H54 (cell line): ENCODE results near the gene RHCG.

Source experiments
- DNase-seq: peaks from one replicate; pipeline ENCODE4 v3.0.0; 2011; ENCODE audit warnings: low spot score, mixed read lengths; ENCODE audit not compliant: insufficient read length
- FAIRE-seq: peaks from 3 replicates; lab custom pipeline; 2011; peaks lifted over from hg19 to GRCh38; lab: Jason Lieb, UNC
- POLR2A ChIP-seq: IDR thresholded peaks from 2 replicates; pipeline ENCODE4 v1.6.1; 2011; ENCODE audit warnings: low read depth, mild to moderate bottlenecking, low read length

RHCG gene

DNA sequence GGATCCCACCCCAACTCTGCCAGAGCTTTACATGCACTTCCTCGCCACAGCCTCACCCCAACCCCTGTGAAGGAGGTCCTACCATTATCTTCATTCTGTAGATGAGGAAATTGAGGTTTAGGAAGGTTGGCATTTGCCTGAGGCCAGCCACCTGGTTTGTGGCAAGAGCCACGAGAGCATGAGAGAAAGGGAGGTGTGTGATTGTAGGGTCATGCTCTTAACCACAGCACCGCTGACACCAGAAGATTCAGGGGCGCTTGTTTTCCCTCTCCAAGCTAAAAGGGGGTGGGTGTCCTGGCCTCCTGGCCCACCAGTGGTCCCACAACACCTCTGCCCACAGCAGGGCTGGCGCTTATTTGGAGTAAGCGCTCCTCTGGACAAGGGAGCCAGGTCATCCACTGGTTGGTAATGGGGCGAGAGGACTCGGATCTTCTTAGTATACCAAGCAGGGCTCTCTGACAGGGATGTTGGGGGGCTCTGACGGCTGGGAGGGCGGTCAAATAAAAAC lies 691 bp downstream of the RHCG start:
- FAIRE-seq (no peak), DNase-seq (no peak)
- TF ChIP-seq POLR2A = no peak

DNA sequence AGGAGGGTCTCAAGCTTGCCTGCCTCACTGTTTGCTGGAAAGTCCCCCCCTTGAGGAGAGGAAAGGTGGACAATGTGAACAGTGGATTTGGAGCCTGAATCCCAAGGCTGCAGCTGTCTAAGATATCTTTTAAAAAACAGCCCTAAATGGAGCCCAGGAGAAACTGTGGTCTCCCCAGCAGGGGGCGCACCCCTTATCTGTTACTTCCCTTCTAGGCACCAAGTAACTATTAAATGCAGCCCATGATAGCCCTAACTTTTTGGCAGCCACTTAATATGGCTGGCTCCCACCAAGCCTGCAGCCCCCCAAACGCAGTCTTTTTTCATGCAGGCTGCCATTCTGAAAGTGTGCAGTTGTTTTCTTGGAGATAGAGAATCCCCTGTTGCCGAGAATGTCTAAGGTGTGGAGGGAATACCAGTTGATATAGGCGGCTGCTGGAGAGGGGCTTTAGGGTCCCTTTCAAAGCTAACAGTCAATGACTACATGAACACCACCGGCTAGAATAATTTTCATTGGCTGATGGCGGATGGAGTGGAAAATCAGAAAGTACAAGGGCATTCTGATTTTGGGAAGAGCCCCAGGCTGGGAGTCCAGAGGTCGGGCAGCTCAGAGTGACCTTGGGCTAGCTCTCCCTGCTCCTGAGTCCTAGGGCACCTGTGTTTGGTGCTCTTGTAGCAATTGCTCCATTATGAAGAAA lies 1.3 kb downstream of the RHCG start:
- no peak for FAIRE-seq

DNA sequence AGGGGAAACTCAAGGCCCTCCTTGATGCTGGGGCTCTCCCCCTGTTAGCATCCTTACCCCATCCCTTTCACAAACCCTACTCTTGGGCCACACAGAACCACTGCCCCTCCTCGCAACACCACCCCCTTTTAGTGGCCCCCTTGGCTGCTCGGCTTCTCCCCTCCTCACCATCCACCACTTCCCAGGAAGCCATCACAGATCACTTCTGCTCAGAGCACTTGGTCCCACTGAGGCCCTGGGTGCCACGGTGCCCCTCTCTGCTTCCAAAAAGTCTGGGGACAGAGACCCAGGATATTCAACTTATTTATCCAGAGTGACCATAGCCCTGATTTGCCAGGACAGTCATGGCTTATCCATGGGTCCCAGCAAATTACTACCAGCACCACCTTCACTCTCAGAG lies 2.4 kb downstream of the RHCG start:
- FAIRE-seq (no peak), DNase-seq (no peak)
- no peak for TF ChIP-seq POLR2A

More for the DNA sequence above, 1.3 kb downstream of the RHCG start:
- TF ChIP-seq POLR2A = no peak
- no peak for DNase-seq

DNA sequence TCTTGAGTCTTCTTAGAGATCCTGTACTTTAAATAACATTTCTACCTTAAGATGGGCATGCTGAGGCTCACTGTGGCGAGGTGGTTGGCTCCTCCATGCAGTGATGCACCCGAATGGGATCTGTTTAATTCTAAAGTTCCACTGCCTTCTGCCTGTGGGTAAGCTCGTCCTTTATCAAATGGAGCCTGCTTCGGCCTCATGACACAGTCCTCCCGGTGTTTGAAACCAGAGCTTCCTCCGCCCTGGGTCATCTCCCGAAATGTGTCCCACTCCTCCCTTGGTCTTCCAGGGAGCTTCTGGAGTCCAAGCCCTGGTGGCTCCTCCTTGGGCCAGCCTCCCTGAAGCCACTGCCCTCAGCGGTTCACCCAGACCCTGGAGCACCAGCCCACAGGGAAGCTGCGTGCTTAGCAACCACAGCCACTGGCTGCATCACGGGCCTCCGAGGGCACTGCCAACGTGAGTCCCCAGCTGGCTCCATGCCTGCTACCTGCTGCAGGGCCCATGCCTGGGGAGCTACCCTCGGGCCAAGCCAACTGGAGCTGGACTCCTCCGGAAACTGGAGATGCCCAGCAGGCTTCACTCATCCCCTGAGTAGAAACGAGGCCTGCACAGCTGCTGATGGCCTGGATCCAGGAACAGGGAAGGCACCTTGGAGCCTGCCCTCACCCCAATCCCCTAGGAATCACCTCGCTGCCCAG lies 3.3 kb downstream of the RHCG start:
- TF ChIP-seq POLR2A = no peak
- DNase-seq = no peak
- no peak for FAIRE-seq

DNA sequence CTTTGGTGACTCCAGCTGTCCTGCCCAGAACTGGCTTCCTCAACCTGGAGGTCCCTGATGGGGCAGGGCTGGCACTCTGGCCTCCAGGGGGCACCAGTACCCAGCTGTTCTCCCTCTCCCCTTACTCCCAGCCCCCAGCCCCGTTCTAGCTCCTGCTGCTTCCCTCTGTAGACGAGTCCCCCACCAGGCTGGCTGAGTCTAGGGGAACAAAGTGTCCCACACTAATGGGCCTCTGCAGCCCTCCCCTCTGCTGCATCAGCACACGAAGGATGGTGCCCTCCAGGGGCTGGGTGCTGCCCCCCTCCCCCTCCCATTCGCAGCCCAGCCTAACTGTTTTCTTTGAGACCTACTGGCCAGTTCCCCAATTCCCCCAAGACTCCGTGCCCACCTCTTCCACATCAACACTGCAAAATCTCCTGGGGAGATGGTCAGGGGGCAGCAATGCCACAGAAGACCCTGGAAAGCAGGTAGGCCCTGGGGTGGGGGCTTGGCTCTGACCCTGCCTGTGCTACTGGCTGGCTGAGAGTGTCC lies 4.2 kb downstream of the RHCG start:
- no peak for TF ChIP-seq POLR2A
- FAIRE-seq = no peak

DNA sequence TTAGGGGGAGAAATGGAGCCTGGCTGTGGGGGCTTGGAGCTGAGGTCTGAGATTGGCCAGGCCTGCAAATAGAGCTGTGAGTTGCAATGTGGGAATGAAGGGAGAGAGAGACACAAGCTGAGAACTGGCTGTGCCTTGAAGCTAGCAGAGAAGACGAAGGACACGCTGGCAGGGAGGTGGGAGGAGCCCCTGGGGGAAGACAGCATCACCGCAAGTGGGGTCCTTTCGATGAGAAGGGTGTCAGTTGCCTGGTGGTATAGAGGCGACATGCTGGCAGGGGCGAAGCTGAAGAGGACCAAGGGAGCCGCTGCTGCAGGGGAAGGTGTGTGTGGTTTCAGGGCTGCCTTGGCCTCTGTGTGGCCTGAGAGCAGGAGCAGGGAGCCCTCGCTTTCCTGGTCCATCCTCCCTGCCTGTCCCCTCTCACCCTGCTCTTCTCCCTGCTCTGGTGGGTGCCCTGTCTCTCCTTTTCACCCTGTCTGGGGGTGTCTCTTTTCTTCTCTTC lies 5.5 kb downstream of the RHCG start:
- FAIRE-seq (no peak), DNase-seq (no peak)
- no peak for TF ChIP-seq POLR2A

More for the DNA sequence above, 4.2 kb downstream of the RHCG start:
- no peak for DNase-seq

DNA sequence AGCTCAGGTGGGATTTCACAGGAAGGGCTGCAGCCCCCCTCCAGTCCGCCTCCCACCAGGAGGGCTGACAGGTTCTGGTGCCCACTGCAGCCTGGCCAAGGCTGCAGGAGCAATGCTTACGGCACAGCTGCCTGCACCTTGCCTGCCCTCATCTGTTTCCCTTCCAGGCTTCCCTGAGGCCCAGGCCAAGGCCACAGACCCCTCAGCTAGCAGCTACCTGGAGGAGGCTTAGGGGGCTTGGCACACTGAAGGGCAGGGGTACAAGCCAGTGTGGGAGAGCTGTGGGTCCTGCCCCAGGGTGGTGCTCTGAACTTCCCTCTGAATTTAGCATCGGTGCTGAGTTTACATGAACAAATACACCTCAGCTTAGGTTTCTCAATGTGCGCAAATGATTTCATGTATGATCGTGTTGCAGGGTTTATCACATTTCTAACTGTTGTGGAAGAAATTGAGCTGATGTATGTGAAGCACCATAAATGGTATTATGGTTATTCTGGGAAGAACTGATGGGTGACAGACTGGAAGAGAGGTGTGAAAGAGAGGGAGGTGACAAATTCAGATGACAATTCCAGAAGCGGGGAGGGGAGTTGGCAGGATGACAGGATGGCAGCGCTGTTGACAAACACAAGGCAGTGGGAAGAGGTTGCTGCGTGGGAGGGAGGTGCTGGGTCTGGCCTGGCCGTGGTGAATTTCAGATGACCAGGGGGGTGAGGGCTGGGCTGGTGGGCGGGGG lies 6.1 kb downstream of the RHCG start:
- FAIRE-seq (no peak), DNase-seq (no peak)
- TF ChIP-seq POLR2A = no peak

DNA sequence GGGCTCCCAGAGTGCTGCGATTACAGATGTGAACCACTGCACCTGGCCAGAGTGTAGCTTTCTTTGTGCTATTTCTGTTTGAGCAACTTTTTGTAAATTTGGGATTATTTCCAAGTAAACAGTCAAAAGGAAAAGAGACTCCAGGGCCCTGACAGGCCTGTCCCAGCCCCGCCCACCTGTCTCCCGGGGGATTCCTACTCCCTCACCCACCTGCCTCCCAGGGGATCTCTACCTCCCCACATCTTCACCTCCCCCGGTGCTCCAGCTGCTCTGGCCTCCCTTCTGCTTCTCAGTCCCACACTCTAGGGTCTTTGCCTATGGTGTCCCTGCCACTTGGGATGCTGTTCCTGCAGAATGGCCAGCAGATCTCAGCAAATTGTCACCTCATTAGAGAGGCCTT lies 7.0 kb downstream of the RHCG start:
- TF ChIP-seq POLR2A = no peak
- no peak for DNase-seq
- FAIRE-seq = no peak

DNA sequence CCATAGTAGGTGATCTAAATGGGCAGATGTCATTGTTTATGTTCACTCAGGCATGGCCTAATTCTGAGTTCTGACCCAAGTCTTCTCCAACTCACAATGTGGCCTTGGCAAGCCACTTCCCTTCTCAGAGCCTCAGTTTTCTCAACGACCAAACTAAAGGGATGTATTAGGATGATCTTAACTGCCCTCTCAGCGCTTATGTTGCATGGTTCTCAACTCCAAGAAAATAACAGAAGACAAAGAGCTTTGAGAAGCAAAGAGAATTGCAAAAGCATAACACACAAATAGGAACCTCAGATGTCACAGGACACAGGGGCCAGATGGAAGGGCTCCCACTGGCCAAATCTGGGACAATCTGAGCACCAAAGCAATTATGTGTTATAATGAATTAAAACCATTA lies 8.6 kb downstream of the RHCG start:
- DNase-seq (no peak), FAIRE-seq (no peak)
- no peak for TF ChIP-seq POLR2A

DNA sequence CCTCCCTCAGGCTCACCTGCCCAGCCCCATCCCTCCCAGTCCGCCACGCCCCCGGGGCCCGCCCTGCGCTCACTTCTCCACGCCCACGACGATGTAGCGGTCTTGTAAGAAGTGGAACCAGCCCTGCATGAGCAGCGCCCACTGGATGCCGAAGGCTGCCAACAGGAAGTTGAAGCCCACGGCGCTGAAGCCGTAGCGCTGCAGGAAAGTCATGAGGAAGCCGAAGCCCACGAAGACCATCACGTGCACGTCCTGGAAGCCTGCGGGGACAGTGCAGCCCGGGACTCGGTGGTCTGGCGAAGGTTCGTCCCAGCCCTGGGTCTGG lies 9.7 kb downstream of the RHCG start:
- no peak for TF ChIP-seq POLR2A
- FAIRE-seq (no peak), DNase-seq (no peak)

DNA sequence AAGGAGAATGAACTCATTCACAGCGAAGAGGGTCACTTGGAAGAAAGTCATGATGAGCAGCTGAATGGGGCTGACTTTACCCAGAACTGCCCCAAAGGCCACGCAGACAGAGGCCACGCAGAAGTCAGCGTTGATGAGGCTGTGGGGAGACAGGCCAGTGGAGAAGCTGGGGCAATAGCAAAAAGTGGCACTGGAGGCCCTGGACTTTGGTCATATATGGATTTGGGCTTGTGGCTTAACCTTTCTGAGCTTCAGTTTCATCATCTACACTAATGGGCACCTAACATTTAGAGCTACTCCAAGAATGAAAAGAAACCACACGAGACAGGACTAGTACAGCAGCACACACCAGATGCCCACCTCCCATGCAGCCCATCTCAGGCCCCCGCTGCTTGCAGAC lies 13.3 kb downstream of the RHCG start:
- TF ChIP-seq POLR2A = no peak
- FAIRE-seq (no peak), DNase-seq (no peak)

DNA sequence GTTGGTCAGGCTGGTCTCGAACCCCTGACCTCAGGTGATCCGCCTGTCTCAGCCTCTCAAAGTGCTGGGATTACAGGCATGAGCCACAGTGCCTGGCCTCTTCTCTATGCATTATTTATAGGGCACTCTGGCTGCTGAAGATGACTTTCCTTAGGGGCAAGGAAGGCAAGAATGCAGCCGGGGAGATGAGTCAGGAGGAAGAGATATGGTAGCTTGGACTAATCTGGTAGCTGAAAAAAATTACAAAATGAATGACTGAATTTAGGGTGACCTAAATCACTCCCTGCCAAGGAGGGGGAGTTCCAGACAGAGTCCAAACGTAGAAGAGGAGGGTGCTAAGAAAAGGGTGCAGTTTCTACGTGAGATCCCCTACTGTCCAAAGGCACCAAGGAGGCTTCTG lies 14.2 kb downstream of the RHCG start:
- FAIRE-seq = no peak
- no peak for DNase-seq
- no peak for TF ChIP-seq POLR2A

DNA sequence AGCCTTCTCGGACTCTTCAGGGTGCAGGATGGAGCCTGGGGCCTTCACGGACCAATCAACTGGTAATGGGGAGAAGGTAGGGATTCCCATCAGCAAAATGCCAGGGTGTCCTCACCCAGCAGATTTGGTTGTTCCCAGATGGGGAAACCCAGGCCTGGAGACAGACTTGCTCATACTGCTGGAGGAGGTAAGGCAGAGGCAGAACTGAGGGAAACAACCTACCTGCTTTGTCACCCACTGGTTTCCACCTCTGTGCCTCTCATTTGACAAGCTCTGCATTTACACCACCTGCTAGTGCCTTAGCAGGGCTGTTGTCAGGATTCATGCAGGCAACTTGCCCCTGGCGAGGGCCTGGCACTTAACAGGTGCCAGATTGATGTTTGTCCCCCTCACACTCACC lies 15.9 kb downstream of the RHCG start:
- FAIRE-seq = no peak
- TF ChIP-seq POLR2A = no peak
- no peak for DNase-seq

DNA sequence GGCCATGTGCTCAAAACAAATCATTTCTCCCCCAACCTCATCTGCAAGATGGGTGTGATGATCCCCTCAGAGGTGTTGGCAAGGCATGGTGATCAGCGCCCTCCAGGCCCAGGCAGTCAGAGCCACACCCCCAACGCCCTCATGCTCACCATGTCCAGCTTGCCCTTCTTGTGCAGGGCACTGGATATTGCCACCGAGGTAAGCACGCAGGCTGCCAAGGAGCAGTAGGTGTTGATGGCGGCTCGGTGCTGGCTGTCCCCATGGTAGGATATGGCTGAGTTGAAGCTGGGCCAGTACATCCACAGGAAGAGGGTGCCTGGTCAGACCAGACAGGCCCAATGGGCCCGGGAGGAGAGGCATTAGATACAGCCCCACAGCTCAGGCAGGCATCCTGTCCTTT lies 17.2 kb downstream of the RHCG start:
- DNase-seq (no peak), FAIRE-seq (no peak)
- TF ChIP-seq POLR2A = no peak
